WTC11 (cell line): Measurements from ENCODE around the gene ARHGAP25. TPM values are rescaled to one million over a fixed set of nuclear protein-coding genes. Genes with fewer than 3 reads are reported as not detected.

ENCODE experiments used
- ATAC-seq: fragments of 200-7000 bp; cut with Tn5 transposase; 2 replicates; pipeline ENCODE4 v1.10.0; 2021; ENCODE audit warnings: mild to moderate bottlenecking, moderate library complexity
- CTCF ChIA-PET: fragments of 300-600 bp; sonication (Branson Sonifier 250); formaldehyde crosslinking; loops from one replicate; lab custom pipeline; 2021; ENCODE audit warnings: antibody characterized with exemption; lab: Charles Lee
- POLR2A ChIA-PET: fragments of 350-600 bp; sonication (Branson Sonifier 250); formaldehyde crosslinking; loops from one replicate; lab custom pipeline; 2021; ENCODE audit warnings: antibody characterized with exemption; lab: Charles Lee
- DNase-seq: peaks from one replicate; pipeline ENCODE4 v3.0.0; 2021; ENCODE audit warnings: low spot score
- H3K27ac Mint-ChIP-seq: 2 replicates; pipeline ENCODE4 v1.8.0; 2021; ENCODE audit warnings: mixed read lengths
- H3K27me3 Mint-ChIP-seq: 2 replicates; pipeline ENCODE4 v1.8.0; 2021; ENCODE audit warnings: low read depth, mild to moderate bottlenecking, moderate library complexity, mixed read lengths
- H3K36me3 Mint-ChIP-seq: 2 replicates; pipeline ENCODE4 v1.8.0; 2021; ENCODE audit warnings: mixed read lengths
- H3K4me1 Mint-ChIP-seq: 2 replicates; pipeline ENCODE4 v1.8.0; 2022; ENCODE audit warnings: mixed read lengths
- H3K4me3 Mint-ChIP-seq: 2 replicates; pipeline ENCODE4 v1.8.0; 2021; ENCODE audit warnings: mild to moderate bottlenecking, moderate library complexity, mixed read lengths
- H3K9me3 Mint-ChIP-seq: 2 replicates; pipeline ENCODE4 v1.8.0; 2021; ENCODE audit warnings: mixed read lengths
- AFF4 ChIP-seq: sonication (generic); formaldehyde crosslinking; IDR thresholded peaks from 2 replicates; pipeline ENCODE4 v1.8.1; 2023; ENCODE audit warnings: mild to moderate bottlenecking, missing genetic modification reagents, borderline replicate concordance
- CREB1 ChIP-seq: sonication (generic); formaldehyde crosslinking; IDR thresholded peaks from 2 replicates; pipeline ENCODE4 v1.8.0; 2023; ENCODE audit warnings: mild to moderate bottlenecking, missing genetic modification reagents
- E2F1 ChIP-seq: sonication (generic); formaldehyde crosslinking; IDR thresholded peaks from 2 replicates; pipeline ENCODE4 v1.8.0; 2022; ENCODE audit warnings: mild to moderate bottlenecking, missing genetic modification reagents
- E2F5 ChIP-seq: sonication (generic); formaldehyde crosslinking; IDR thresholded peaks from 2 replicates; pipeline ENCODE4 v1.8.1; 2022; ENCODE audit warnings: mild to moderate bottlenecking, moderate library complexity, missing genetic modification reagents
- HMGXB4 ChIP-seq: sonication (generic); formaldehyde crosslinking; IDR thresholded peaks from 2 replicates; pipeline ENCODE4 v1.8.1; 2023; ENCODE audit warnings: mild to moderate bottlenecking, moderate library complexity, missing genetic modification reagents
- IRF1 ChIP-seq: sonication (generic); formaldehyde crosslinking; IDR thresholded peaks from 2 replicates; pipeline ENCODE4 v1.8.0; 2023; ENCODE audit warnings: missing genetic modification reagents
- KAT7 ChIP-seq: sonication (generic); formaldehyde crosslinking; IDR thresholded peaks from 2 replicates; pipeline ENCODE4 v1.8.1; 2023; ENCODE audit warnings: missing genetic modification reagents, mild to moderate bottlenecking, borderline replicate concordance
- MAX ChIP-seq: sonication (generic); formaldehyde crosslinking; IDR thresholded peaks from 2 replicates; pipeline ENCODE4 v1.8.0; 2022; ENCODE audit warnings: mild to moderate bottlenecking, missing genetic modification reagents
- MXD4 ChIP-seq: fragments of 250-450 bp; sonication (Bioruptor Pico); IDR thresholded peaks from 2 replicates; pipeline ENCODE4 v1.8.0; 2021; ENCODE audit warnings: mild to moderate bottlenecking, moderate library complexity, borderline replicate concordance
- NR3C1 ChIP-seq: sonication (generic); formaldehyde crosslinking; conservative IDR thresholded peaks from 2 replicates; pipeline ENCODE4 v1.8.1; 2023; ENCODE audit warnings: low read depth, mild to moderate bottlenecking, missing genetic modification reagents
- PREB ChIP-seq: sonication (generic); formaldehyde crosslinking; IDR thresholded peaks from 2 replicates; pipeline ENCODE4 v1.8.1; 2022; ENCODE audit warnings: mild to moderate bottlenecking, missing genetic modification reagents, moderate library complexity, borderline replicate concordance
- RORB ChIP-seq: fragments of 250-450 bp; sonication (Bioruptor Pico); IDR thresholded peaks from 2 replicates; pipeline ENCODE4 v1.9.0; 2021; ENCODE audit warnings: mild to moderate bottlenecking
- TCF7 ChIP-seq: sonication (generic); formaldehyde crosslinking; IDR thresholded peaks from 2 replicates; pipeline ENCODE4 v1.8.0; 2022; ENCODE audit warnings: mild to moderate bottlenecking, low read depth, missing genetic modification reagents, moderate library complexity
- TEAD4 ChIP-seq: sonication (generic); formaldehyde crosslinking; IDR thresholded peaks from 2 replicates; pipeline ENCODE4 v1.8.0; 2022; ENCODE audit warnings: mild to moderate bottlenecking, missing genetic modification reagents
- ZNF263 ChIP-seq: sonication (generic); formaldehyde crosslinking; IDR thresholded peaks from 2 replicates; pipeline ENCODE4 v1.8.1; 2022; ENCODE audit warnings: low read depth, mild to moderate bottlenecking, moderate library complexity, missing genetic modification reagents
- ZNF281 ChIP-seq: sonication (generic); formaldehyde crosslinking; IDR thresholded peaks from 2 replicates; pipeline ENCODE4 v1.8.0; 2023; ENCODE audit warnings: mild to moderate bottlenecking, missing genetic modification reagents
- ZNF317 ChIP-seq: sonication (generic); formaldehyde crosslinking; IDR thresholded peaks from 2 replicates; pipeline ENCODE4 v1.8.1; 2023; ENCODE audit warnings: low read depth, mild to moderate bottlenecking, moderate library complexity, missing genetic modification reagents, borderline replicate concordance
- ZNF532 ChIP-seq: fragments of 250-450 bp; sonication (Bioruptor Pico); IDR thresholded peaks from 2 replicates; pipeline ENCODE4 v1.9.0; 2021; ENCODE audit warnings: mild to moderate bottlenecking, borderline replicate concordance
- total RNA-seq: library from RNA; stranded (reverse); gene quantifications from 3 replicates; pipeline ENCODE4 v1.2.3, GENCODE V29; 2021

Gene ARHGAP25
- total RNA-seq, 1 experiment from 2014 or later = 2.9 TPM

GRCh38 chr2:68716604-68717304 is 17.9 kb upstream of the ARHGAP25 start:
- no peak for DNase-seq
- H3K36me3 Mint-ChIP-seq = no peaks in the 10 kb centered on the region
- H3K9me3 Mint-ChIP-seq = no peaks in the 10 kb centered on the region
- no peaks in the 10 kb centered on the region for H3K27me3 Mint-ChIP-seq
- no peak for ATAC-seq
- POLR2A ChIA-PET = no interaction called here
- H3K4me1 Mint-ChIP-seq = peaks cover 7% of the 10 kb centered on the region
- H3K27ac Mint-ChIP-seq = no peak overlapping the region
- no peak overlapping the region for H3K4me3 Mint-ChIP-seq
- CTCF ChIA-PET = interaction anchor here (1.0 to 2.6 kb wide), 6 partner anchors 48 to 253 kb away, joined by 3 to 10 read pairs (median 4); partner anchors contain the start of genes APLF and FBXO48
- TF ChIP-seq KAT7 (CRISPR knock-in tag) (no peak), IRF1 (CRISPR knock-in tag) (no peak), E2F1 (no peak), CREB1 (CRISPR knock-in tag) (no peak), MXD4 (no peak), E2F5 (CRISPR knock-in tag) (no peak), NR3C1 (no peak), ZNF532 (CRISPR knock-in tag) (no peak), HMGXB4 (CRISPR knock-in tag) (no peak), PREB (CRISPR knock-in tag) (no peak), ZNF317 (CRISPR knock-in tag) (no peak), ZNF281 (CRISPR knock-in tag) (no peak), MAX (CRISPR knock-in tag) (no peak), AFF4 (CRISPR knock-in tag) (no peak), ZNF263 (CRISPR knock-in tag) (no peak), TCF7 (CRISPR knock-in tag) (no peak), TEAD4 (CRISPR knock-in tag) (no peak), RORB (CRISPR knock-in tag) (no peak)
